Skeletal muscle tissue (tissue), 4 donors: ENCODE measurements around the gene HIC2. TPM values are rescaled to one million over a fixed set of nuclear protein-coding genes. Genes with fewer than 3 reads are reported as not detected.
"Not testable (repeated sequence)": the region's sequence is repeated elsewhere in the genome, so short reads cannot be mapped to it uniquely, and the experiment has no call there.

Experiments
- H3K27ac ChIP-seq: one replicate; pipeline ENCODE4 v1.7.0; 2013; ENCODE audit warnings: mild to moderate bottlenecking, low read depth, low read length, inconsistent platforms
- H3K27me3 ChIP-seq, 3 donors: one replicate each; pipeline ENCODE4 v1.7.0; 2013; ENCODE audit warnings: low read length in 3 of 3; ENCODE audit not compliant: control insufficient read depth in 3 of 3, insufficient read depth in 3 of 3
- H3K36me3 ChIP-seq, 3 donors: one replicate each; pipeline ENCODE4 v1.7.0; 2013; ENCODE audit warnings: low read length in 3 of 3; ENCODE audit not compliant: control insufficient read depth in 3 of 3, insufficient read depth in 3 of 3
- H3K4me1 ChIP-seq, 3 donors: one replicate each; pipeline ENCODE4 v1.7.0; 2013; ENCODE audit warnings: low read length in 3 of 3, mild to moderate bottlenecking in 3 of 3; ENCODE audit not compliant: control insufficient read depth in 3 of 3, insufficient read depth in 3 of 3
- H3K4me3 ChIP-seq, 3 donors: one replicate each; pipeline ENCODE4 v1.7.0; 2013; ENCODE audit warnings: low read length in 3 of 3
- H3K9ac ChIP-seq, 3 donors: one replicate each; pipeline ENCODE4 v1.7.0; 2013; ENCODE audit warnings: low read length in 3 of 3, mild to moderate bottlenecking in 3 of 3, moderate library complexity in 2 of 3, low read depth in 1 of 3
- H3K9me3 ChIP-seq, 3 donors: one replicate each; pipeline ENCODE4 v1.7.0; 2013; ENCODE audit warnings: low read length in 3 of 3; ENCODE audit not compliant: control insufficient read depth in 3 of 3
- total RNA-seq: library from RNA; depleted of rRNA; stranded (reverse); fragments of >200 nt; gene quantifications from one replicate; pipeline ENCODE4 v1.2.3, GENCODE V29; 2014
- donor health status: Osteomylitis.

HIC2 gene
- total RNA-seq, 1 donor from 2014 or later = 4.2 TPM

DNA sequence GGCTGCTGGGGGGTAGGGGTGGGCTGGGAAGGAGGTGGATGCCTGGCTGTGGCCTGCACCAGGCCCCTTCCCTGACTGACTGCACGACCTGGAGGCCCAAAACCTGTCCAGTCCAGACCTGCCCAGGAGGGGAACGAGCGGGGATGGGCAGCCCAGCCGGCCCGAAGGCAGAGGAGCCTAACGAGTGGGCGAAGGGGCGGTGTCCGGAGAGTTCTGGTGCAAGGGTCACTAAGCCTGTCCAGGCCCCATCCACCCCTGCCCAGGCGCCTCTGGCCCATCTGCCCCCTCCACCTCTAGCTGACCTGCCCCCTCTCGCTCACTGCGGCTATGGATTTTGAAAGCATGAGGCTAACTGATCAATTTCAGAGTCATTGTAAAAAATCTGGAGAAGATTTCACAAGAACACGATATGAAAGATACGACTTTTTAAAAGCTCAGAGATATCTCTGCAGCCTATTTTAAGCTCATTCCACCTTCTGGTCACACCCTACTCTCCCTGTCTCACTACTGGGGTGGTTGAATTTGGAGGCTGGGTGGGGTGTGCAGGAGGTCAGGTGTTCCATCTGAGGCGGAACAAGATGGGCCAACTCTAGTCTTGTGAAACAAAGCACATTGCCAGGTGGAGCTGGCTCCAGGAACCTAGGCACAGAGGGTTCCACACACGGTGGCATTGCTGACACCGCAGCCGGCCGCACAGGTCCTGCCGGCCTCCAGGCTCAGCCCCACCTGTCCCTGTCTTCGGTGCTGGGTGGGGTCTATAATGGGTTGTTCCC is 15.8 kb upstream of the HIC2 start:
- H3K9me3 ChIP-seq, H3K4me1 ChIP-seq, H3K4me3 ChIP-seq, H3K27ac ChIP-seq, H3K27me3 ChIP-seq, H3K9ac ChIP-seq, H3K36me3 ChIP-seq: not testable (repeated sequence)

DNA sequence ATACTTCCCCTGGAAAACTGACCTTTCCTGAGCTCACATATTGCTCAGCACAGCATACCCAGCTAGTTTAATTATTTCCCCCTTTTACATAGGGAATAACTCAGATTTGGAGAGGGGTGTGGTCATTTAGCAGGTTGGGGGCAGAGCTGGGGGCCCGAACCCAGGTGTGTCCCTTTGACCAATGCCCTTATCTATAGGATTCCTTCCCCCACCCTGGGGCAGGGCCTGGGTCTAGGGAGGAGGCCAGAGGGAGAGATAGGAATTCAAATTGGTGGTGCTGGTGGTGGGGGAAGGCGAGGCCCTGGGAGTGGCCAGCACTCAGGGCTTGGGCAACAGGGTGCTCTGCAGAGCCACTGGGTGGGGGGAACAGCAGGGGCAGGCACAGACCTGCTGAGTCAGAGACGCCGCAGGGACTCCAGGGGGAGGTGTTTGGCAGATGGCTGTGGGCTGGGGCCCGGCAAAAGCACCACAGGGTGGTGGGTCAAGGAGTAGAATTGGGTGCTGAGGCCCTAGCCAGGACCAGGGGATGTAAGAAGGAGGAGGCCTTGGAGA is 14.3 kb upstream of the HIC2 start:
- not testable (repeated sequence) for H3K9ac ChIP-seq, H3K9me3 ChIP-seq, H3K27ac ChIP-seq, H3K4me1 ChIP-seq, H3K4me3 ChIP-seq, H3K36me3 ChIP-seq, H3K27me3 ChIP-seq

- not testable (repeated sequence) for H3K4me3 ChIP-seq, H3K9ac ChIP-seq, H3K36me3 ChIP-seq, H3K27ac ChIP-seq, H3K4me1 ChIP-seq, H3K27me3 ChIP-seq, H3K9me3 ChIP-seq
Observed at GRCh38 chr22:21407139-21407538, 10.0 kb upstream of the HIC2 start.

DNA sequence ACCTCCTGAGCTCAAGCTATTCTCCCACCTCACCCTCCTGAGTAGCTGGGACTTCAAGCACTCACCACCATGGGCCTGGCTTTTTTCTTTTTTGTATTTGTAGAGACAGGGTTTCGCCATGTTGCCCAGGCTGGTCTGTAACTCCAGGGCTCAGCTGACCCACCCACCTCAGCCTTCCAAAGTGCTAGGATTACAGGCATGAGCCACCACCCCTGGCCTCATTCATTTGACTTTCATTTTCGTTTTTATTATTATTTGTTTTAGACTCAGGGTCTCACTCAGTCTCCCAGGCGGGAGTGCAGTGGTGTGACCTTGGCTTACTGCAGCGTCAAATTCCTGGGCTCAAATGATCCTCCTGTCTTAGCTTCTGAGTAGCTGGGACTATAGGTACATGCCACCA is 9.4 kb upstream of the HIC2 start:
- H3K9me3 ChIP-seq, H3K27ac ChIP-seq, H3K4me1 ChIP-seq, H3K27me3 ChIP-seq, H3K36me3 ChIP-seq, H3K4me3 ChIP-seq, H3K9ac ChIP-seq: not testable (repeated sequence)

DNA sequence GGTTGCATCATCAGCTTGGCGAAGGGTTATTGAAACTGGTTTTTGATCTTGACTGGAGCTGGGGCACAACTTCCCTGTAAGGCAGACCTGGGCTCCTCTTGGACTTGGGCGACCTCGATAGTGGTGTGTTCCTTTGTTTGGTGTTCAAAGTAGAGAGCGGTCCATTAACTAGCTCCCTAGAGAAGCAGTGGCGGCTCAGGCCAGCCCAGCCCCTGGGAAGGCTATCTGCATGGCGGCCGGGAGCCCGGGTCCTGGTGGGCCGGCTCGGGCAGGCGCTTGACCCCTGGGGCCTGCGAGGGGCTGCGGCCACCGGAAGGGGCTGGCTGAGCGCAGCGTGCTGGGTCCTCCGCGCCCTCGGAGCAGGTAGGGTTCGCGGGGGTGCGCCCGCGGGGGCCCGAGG is 796 bp upstream of the HIC2 start:
- H3K9ac ChIP-seq, H3K4me3 ChIP-seq, H3K9me3 ChIP-seq, H3K27ac ChIP-seq, H3K36me3 ChIP-seq, H3K27me3 ChIP-seq, H3K4me1 ChIP-seq: not testable (repeated sequence)

DNA sequence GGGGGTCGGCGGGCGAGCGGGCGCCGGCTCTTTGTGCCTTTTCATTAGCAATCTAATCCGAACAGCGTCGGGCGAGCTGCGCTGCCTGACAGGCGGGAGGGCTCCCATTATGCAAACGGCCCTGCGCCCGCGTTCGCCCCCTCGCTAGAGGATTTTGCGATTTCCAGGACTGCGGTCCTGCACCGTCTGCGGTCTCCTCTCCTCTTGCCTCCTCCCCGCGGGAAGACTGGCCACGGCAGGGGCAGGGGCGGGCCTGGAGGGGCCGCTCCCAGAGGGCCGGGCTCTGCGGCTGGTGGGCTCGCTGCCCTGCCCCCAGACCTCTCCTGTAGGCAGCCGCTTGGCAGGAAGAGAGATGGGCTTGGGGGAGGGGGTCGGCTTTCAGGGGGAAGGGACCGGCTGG is 682 bp downstream of the HIC2 start:
- H3K27me3 ChIP-seq, H3K4me1 ChIP-seq, H3K36me3 ChIP-seq, H3K27ac ChIP-seq, H3K9me3 ChIP-seq: not testable (repeated sequence)
- Histone ChIP-seq H3K4me3 (peak overlapping the region in 2 of 3 donors; percentile 38 to 45), H3K9ac (peak overlapping the region in 1 of 3 donors; percentile 50)

- not testable (repeated sequence) for H3K4me1 ChIP-seq, H3K27me3 ChIP-seq, H3K27ac ChIP-seq, H3K9ac ChIP-seq, H3K36me3 ChIP-seq, H3K4me3 ChIP-seq, H3K9me3 ChIP-seq
Observed at GRCh38 chr22:21418974-21419638, 1.9 kb downstream of the HIC2 start.

- H3K27ac ChIP-seq, H3K4me3 ChIP-seq, H3K36me3 ChIP-seq, H3K27me3 ChIP-seq, H3K9ac ChIP-seq, H3K4me1 ChIP-seq, H3K9me3 ChIP-seq: not testable (repeated sequence)
Observed at GRCh38 chr22:21420180-21420763, 3.1 kb downstream of the HIC2 start.

DNA sequence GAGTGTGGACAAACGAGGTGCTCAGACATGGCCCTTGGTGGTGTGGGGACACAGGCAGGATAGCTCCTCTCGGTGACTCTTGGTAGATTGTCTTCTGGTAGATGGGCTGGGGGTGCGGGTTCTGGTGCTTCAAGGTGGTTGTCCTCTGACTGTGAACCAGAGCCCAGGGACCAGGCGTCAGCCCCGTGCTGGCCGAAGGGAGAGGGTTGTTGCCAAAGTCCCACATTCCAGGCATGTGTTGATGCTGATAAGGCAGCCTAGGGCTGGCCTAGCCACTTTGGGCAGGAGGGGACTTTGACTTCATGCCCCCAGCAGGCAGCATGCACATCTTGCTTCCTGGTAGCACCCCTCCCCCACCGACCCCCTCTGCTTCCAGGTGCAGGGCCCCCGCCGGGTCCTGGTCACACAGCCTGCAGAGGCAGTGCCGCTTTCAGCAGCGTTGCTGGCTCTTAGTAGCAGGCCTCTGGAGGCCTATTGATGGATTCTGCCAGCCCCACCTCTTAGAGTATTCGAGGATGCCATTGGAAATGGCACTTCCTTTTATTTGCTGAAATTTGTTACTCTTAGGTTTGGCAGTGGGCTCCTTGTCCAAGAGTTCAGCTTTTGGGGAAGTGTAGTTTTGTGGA is 7.0 kb downstream of the HIC2 start:
- H3K4me3 ChIP-seq, H3K36me3 ChIP-seq, H3K27me3 ChIP-seq, H3K9ac ChIP-seq, H3K4me1 ChIP-seq, H3K27ac ChIP-seq, H3K9me3 ChIP-seq: not testable (repeated sequence)
